CD14-positive monocyte (primary cell): ENCODE measurements around the gene CIZ1. TPM values are rescaled to one million over a fixed set of nuclear protein-coding genes. Genes with fewer than 3 reads are reported as not detected.
A peak's percentile ranks its signal among the peaks of the same experiment; 100 is the strongest.

Source experiments
- DNase-seq, 3 donors: peaks; one replicate each; pipeline ENCODE4 v3.0.0-alpha.2; 2011 to 2022
- H2AFZ ChIP-seq: 2 replicates; pipeline ENCODE4 v1.6.0; 2012; ENCODE audit warnings: mild to moderate bottlenecking, low read depth, low read length, inconsistent platforms; ENCODE audit not compliant: insufficient read depth, poor library complexity, severe bottlenecking
- H3K27ac ChIP-seq, 2 donors: 1 replicate in 1 of 2; 2 replicates in 1 of 2; pipeline ENCODE4 v1.5.1; 2012 to 2013; ENCODE audit warnings: low read length in 2 of 2, control low read depth in 1 of 2, inconsistent platforms in 1 of 2, low read depth in 1 of 2, mild to moderate bottlenecking in 1 of 2
- H3K27me3 ChIP-seq, 2 donors: one replicate each; pipeline versions ENCODE4 v1.6.0 to v1.6.1; 2011 to 2013; ENCODE audit warnings: low read length in 2 of 2; ENCODE audit not compliant: control insufficient read depth in 2 of 2, insufficient read depth in 2 of 2
- H3K36me3 ChIP-seq, 2 donors: replicated peaks in 1 of 2; 1 replicate in 1 of 2; 2 replicates in 1 of 2; pipeline versions ENCODE4 v1.5.1 to v1.6.1; 2012 to 2013; ENCODE audit warnings: low read length in 2 of 2, control low read depth in 1 of 2, inconsistent platforms in 1 of 2, mild to moderate bottlenecking in 1 of 2; ENCODE audit not compliant: insufficient read depth in 2 of 2, control insufficient read depth in 1 of 2
- H3K4me1 ChIP-seq, 2 donors: 1 replicate in 1 of 2; 2 replicates in 1 of 2; pipeline versions ENCODE4 v1.5.1 to v1.6.1; 2012 to 2013; ENCODE audit warnings: low read length in 2 of 2, control low read depth in 1 of 2, inconsistent platforms in 1 of 2, mild to moderate bottlenecking in 1 of 2, moderate library complexity in 1 of 2; ENCODE audit not compliant: insufficient read depth in 2 of 2, control insufficient read depth in 1 of 2
- H3K4me2 ChIP-seq: replicated peaks from 2 replicates; pipeline ENCODE3; 2012; ENCODE audit warnings: low read length, moderate library complexity, mild to moderate bottlenecking; ENCODE audit not compliant: poor library complexity, severe bottlenecking; ENCODE audit errors: extremely low read depth
- H3K4me3 ChIP-seq, 3 experiments: fragments of 200-600 bp in 1 of 3; sonication (generic) in 1 of 3; replicated peaks in 1 of 3; 1 replicate in 2 of 3; 2 replicates in 1 of 3; pipeline ENCODE4 v1.5.1; 2011 to 2013; ENCODE audit warnings: low read length in 3 of 3, mild to moderate bottlenecking in 3 of 3, control low read depth in 2 of 3, low read depth in 2 of 3, inconsistent platforms in 1 of 3, moderate library complexity in 1 of 3
- H3K79me2 ChIP-seq: 2 replicates; pipeline ENCODE4 v1.6.0; 2012; ENCODE audit warnings: mild to moderate bottlenecking, control low read depth, inconsistent platforms, low read length, moderate library complexity; ENCODE audit not compliant: insufficient read depth
- H3K9ac ChIP-seq: 2 replicates; pipeline ENCODE4 v1.6.0; 2017; ENCODE audit warnings: low read length, mild to moderate bottlenecking; ENCODE audit not compliant: insufficient read depth, poor library complexity, severe bottlenecking
- H3K9me3 ChIP-seq, 2 donors: replicated peaks in 1 of 2; 1 replicate in 1 of 2; 2 replicates in 1 of 2; pipeline versions ENCODE4 v1.5.1 to v1.6.1; 2012 to 2013; ENCODE audit warnings: low read length in 2 of 2, control low read depth in 1 of 2; ENCODE audit not compliant: control insufficient read depth in 1 of 2, insufficient read depth in 1 of 2
- H4K20me1 ChIP-seq: 2 replicates; pipeline ENCODE4 v1.6.0; 2012; ENCODE audit warnings: mild to moderate bottlenecking, low read length, control low read depth, moderate library complexity; ENCODE audit not compliant: insufficient read depth
- H3K27ac Mint-ChIP-seq, 7 donors: one replicate each; pipeline ENCODE4 v1.8.0; 2020; ENCODE audit warnings: mild to moderate bottlenecking in 7 of 7, mixed read lengths in 7 of 7, moderate library complexity in 6 of 7, inconsistent platforms in 2 of 7
- H3K27me3 Mint-ChIP-seq, 3 donors: one replicate each; pipeline ENCODE4 v1.8.0; 2021 to 2022; ENCODE audit warnings: low read depth in 3 of 3, mild to moderate bottlenecking in 3 of 3, mixed read lengths in 3 of 3, moderate library complexity in 3 of 3, inconsistent platforms in 1 of 3
- H3K36me3 Mint-ChIP-seq, 2 donors: one replicate each; pipeline ENCODE4 v1.8.0; 2020; ENCODE audit warnings: mixed read lengths in 2 of 2, inconsistent platforms in 1 of 2, mild to moderate bottlenecking in 1 of 2
- H3K4me1 Mint-ChIP-seq: one replicate; pipeline ENCODE4 v1.8.0; 2020; ENCODE audit warnings: mild to moderate bottlenecking, mixed read lengths
- H3K4me3 Mint-ChIP-seq, 2 donors: one replicate each; pipeline ENCODE4 v1.8.0; 2020; ENCODE audit warnings: mild to moderate bottlenecking in 2 of 2, mixed read lengths in 2 of 2, moderate library complexity in 1 of 2
- H3K9me3 Mint-ChIP-seq, 7 donors: one replicate each; pipeline ENCODE4 v1.8.0; 2020 to 2022; ENCODE audit warnings: mixed read lengths in 7 of 7, mild to moderate bottlenecking in 6 of 7, moderate library complexity in 6 of 7, inconsistent platforms in 2 of 7
- WGBS: methylation state at CpG from one replicate; pipeline ENCODE4 v1.1.5; 2013; ENCODE audit warnings: missing lambda C conversion rate; ENCODE audit not compliant: insufficient coverage; 5-methylcytosine and 5-hydroxymethylcytosine counted together
- intact Hi-C, 2 donors: fragments of 100-400 bp; cut with micrococcal nuclease; formaldehyde crosslinking; loops; one replicate each; pipeline versions ENCODE4 v1.15.0 to v1.15.1; 2023
- polyA plus RNA-seq, 3 donors: library from polyadenylated mRNA; depleted of rRNA in 1 of 3; unstranded in 2 of 3; stranded (reverse) in 1 of 3; fragments of 300-500 nt in 2 of 3; fragments of >200 nt in 1 of 3; fragmentation: Illumina TruSeq in 2 of 3; gene quantifications; 1 replicate in 2 of 3; 2 replicates in 1 of 3; pipeline ENCODE4 v1.2.3, GENCODE V29; 2012 to 2021
- TF ChIP-seq, protein P1 (sequence below): fragments of 200-600 bp; IDR thresholded peaks from one replicate; pipeline ENCODE4 v1.8.0; 2022; ENCODE audit warnings: antibody characterized with exemption, mild to moderate bottlenecking

CIZ1 gene
- polyA plus RNA-seq, 3 donors = 3.4 to 53.7 (median 5.9) TPM

DNA sequence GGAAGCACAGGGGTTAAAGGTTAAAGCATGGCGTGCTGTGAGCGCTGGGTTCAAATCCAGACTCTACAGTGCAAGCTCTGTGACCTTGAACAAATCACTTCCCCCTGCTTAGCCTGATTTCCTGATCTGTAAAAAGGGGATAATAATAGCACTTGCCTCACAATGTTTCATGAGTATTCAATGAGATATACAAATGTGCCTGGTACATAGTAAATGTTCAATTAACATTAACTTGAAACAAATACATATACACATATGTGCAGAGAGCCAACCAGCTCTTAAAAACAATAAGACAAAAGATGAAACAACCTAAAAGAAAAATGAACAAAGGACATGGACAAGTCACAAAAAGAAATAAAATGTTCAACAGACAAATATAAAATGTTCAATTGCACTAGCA is 4.0 kb downstream of the CIZ1 start:
- no CpG with 5 or more reads among the region's 2 CpGs for WGBS
- H3K4me1 ChIP-seq = peaks cover 16 to 20% of the 10 kb centered on the region in 2 donors
- peaks cover 0 to 5% of the 10 kb centered on the region in 2 donors for H3K27me3 ChIP-seq
- Mint-ChIP-seq H3K27me3 (no peaks in the 10 kb centered on the region), H3K27ac (peak overlapping the region in 1 of 7 donors; percentile 48), H3K36me3 (peaks cover 45 to 67% of the 10 kb centered on the region in 2 donors), H3K4me3 (no peak overlapping the region), H3K4me1 (peaks cover 23% of the 10 kb centered on the region), H3K9me3 (peaks cover 0 to 2% (median under 1%) of the 10 kb centered on the region in 7 donors)
- no peaks in the 10 kb centered on the region for H4K20me1 ChIP-seq
- no peak overlapping the region for H3K9ac ChIP-seq
- H3K4me3 ChIP-seq = no peak overlapping the region
- no peak overlapping the region for H3K27ac ChIP-seq
- no peak overlapping the region for H3K4me2 ChIP-seq
- no peak overlapping the region for H2AFZ ChIP-seq
- H3K36me3 ChIP-seq = peaks cover 43 to 61% of the 10 kb centered on the region in 2 donors
- no peaks in the 10 kb centered on the region for H3K9me3 ChIP-seq
- TF ChIP-seq, protein P1, sequence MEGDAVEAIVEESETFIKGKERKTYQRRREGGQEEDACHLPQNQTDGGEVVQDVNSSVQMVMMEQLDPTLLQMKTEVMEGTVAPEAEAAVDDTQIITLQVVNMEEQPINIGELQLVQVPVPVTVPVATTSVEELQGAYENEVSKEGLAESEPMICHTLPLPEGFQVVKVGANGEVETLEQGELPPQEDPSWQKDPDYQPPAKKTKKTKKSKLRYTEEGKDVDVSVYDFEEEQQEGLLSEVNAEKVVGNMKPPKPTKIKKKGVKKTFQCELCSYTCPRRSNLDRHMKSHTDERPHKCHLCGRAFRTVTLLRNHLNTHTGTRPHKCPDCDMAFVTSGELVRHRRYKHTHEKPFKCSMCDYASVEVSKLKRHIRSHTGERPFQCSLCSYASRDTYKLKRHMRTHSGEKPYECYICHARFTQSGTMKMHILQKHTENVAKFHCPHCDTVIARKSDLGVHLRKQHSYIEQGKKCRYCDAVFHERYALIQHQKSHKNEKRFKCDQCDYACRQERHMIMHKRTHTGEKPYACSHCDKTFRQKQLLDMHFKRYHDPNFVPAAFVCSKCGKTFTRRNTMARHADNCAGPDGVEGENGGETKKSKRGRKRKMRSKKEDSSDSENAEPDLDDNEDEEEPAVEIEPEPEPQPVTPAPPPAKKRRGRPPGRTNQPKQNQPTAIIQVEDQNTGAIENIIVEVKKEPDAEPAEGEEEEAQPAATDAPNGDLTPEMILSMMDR = no peak
- intact Hi-C loops = no loop called here
- H3K79me2 ChIP-seq = peaks cover 12% of the 10 kb centered on the region
- DNase-seq = no peak

- Mint-ChIP-seq H3K27me3 (peaks cover 0 to 2% (median 0%) of the 10 kb centered on the region in 3 donors), H3K4me3 (no peak overlapping the region), H3K9me3 (peaks cover 0 to 10% (median 5%) of the 10 kb centered on the region in 7 donors), H3K27ac (peak overlapping the region in 2 of 7 donors; percentile 52 to 72), H3K4me1 (peaks cover 18% of the 10 kb centered on the region), H3K36me3 (peaks cover 52 to 77% of the 10 kb centered on the region in 2 donors)
- Histone ChIP-seq H3K9me3 (no peaks in the 10 kb centered on the region), H3K27ac (no peak overlapping the region), H2AFZ (no peak overlapping the region), H3K79me2 (peaks cover 12% of the 10 kb centered on the region), H3K27me3 (no peaks in the 10 kb centered on the region), H3K4me1 (peaks cover 8 to 11% of the 10 kb centered on the region in 2 donors), H3K4me3 (no peak overlapping the region), H4K20me1 (no peaks in the 10 kb centered on the region), H3K9ac (no peak overlapping the region), H3K4me2 (no peak overlapping the region), H3K36me3 (peaks cover 47 to 63% of the 10 kb centered on the region in 2 donors)
- intact Hi-C loops = no loop called here
- TF ChIP-seq, protein P1 = no peak
- 96% methylated on average over 10 of the region's 11 CpGs for WGBS
- no peak for DNase-seq
Measured at GRCh38 chr9:128185979-128186965, 5.1 kb downstream of the CIZ1 start.
